NCI-H82 treated with DMSO at 0.1 percent for 48 hours (cell line): ENCODE data around the gene COL19A1.

Experiments used
- DNase-seq: peaks from one replicate; lab custom pipeline; 2025; ENCODE audit not compliant: unreplicated experiment; lab: John Stamatoyannopoulos, UW

COL19A1 gene

GRCh38 chr6:70163795-70164194 is 297.4 kb downstream of the COL19A1 start:
- DNase-seq, result no peak

GRCh38 chr6:70164556-70164955 is 298.2 kb downstream of the COL19A1 start:
- no peak for DNase-seq

- DNase-seq, result peak; percentile 36
Measured at GRCh38 chr6:70166088-70166958, 300.0 kb downstream of the COL19A1 start.

- no peak for DNase-seq
Measured at GRCh38 chr6:70168681-70169377, 302.5 kb downstream of the COL19A1 start.

- DNase-seq, result no peak
Measured at GRCh38 chr6:70171236-70171635, 304.9 kb downstream of the COL19A1 start.

GRCh38 chr6:70172252-70172651 is 305.9 kb downstream of the COL19A1 start:
- DNase-seq, result no peak

GRCh38 chr6:70175770-70176169 is 309.4 kb downstream of the COL19A1 start:
- no peak for DNase-seq

GRCh38 chr6:70176842-70177550 is 310.6 kb downstream of the COL19A1 start:
- DNase-seq, result no peak

GRCh38 chr6:70180183-70180900 is 314.0 kb downstream of the COL19A1 start:
- DNase-seq, result no peak

GRCh38 chr6:70180901-70181599 is 314.7 kb downstream of the COL19A1 start:
- DNase-seq, result no peak

GRCh38 chr6:70183538-70183937 is 317.2 kb downstream of the COL19A1 start:
- DNase-seq, result no peak

GRCh38 chr6:70184723-70185122 is 318.4 kb downstream of the COL19A1 start:
- no peak for DNase-seq

GRCh38 chr6:70186461-70186860 is 320.1 kb downstream of the COL19A1 start:
- no peak for DNase-seq

GRCh38 chr6:70188202-70188601 is 321.8 kb downstream of the COL19A1 start:
- DNase-seq, result no peak

- DNase-seq, result no peak
Measured at GRCh38 chr6:70194421-70194820, 328.1 kb downstream of the COL19A1 start.

- no peak for DNase-seq
Measured at GRCh38 chr6:70196531-70196930, 330.2 kb downstream of the COL19A1 start.

- DNase-seq, result no peak
Measured at GRCh38 chr6:70198785-70199184, 332.4 kb downstream of the COL19A1 start.

- DNase-seq, result no peak
Measured at GRCh38 chr6:70208235-70208790, 342.0 kb downstream of the COL19A1 start.

- no peak for DNase-seq
Measured at GRCh38 chr6:70210462-70210861, 344.1 kb downstream of the COL19A1 start.

- no peak for DNase-seq
Measured at GRCh38 chr6:70215460-70216108, 349.2 kb downstream of the COL19A1 start.
